ENCODE results near the gene FLII.
A peak's percentile ranks its signal among the peaks of the same experiment; 100 is the strongest.

The FLII gene

DNA sequence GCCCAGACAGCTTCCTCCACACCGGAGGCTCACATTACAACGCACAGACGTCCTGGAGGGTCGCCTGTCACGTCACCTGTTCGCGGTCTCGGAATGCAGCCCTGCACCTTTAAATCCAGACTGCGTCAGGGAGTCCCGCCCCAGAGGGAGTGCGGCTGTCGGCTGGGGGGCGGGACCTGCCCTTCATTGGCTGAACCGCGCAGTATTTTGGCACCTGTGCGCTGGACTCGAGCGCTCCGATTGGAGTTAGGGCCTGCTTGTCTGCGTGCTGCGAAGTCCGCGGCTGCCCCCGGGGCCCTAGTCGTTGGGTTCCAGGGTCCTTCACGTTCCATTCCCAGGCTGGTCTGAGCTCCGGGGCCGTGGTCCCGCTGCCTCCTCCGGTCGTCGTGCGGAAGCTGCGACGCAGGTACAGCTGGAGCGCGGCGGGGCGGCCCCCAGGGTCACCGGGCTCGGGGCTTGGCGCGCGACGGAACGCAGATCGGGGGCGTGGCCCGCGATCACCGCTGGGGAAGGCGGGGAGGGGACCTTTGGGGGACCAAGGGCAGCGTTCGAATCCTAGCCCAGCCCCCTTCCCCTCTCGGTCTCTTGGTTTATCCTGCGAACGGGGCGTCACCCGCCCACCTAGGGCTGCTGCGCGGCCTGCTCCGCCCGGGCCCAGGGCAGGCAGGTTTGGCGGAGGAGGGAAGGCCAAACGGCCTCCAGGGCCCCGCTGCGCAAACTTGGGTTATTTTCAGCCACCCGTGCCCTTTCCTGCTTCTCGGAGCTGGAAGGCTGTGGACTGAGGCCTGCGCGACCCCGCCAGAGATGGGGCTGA lies 2.0 kb upstream of the FLII start, which contains the start of gene MIEF2:
MIEF2 (plus strand) TSS at position 331 of the 814 bp plus-strand sequence. CDS start 2,059 bp downstream, outside the sequence.
- peak; percentile 81 to 84 for DNase-seq (ENCODE audit: low read depth in 2 of 2, low spot score in 1 of 2)

DNA sequence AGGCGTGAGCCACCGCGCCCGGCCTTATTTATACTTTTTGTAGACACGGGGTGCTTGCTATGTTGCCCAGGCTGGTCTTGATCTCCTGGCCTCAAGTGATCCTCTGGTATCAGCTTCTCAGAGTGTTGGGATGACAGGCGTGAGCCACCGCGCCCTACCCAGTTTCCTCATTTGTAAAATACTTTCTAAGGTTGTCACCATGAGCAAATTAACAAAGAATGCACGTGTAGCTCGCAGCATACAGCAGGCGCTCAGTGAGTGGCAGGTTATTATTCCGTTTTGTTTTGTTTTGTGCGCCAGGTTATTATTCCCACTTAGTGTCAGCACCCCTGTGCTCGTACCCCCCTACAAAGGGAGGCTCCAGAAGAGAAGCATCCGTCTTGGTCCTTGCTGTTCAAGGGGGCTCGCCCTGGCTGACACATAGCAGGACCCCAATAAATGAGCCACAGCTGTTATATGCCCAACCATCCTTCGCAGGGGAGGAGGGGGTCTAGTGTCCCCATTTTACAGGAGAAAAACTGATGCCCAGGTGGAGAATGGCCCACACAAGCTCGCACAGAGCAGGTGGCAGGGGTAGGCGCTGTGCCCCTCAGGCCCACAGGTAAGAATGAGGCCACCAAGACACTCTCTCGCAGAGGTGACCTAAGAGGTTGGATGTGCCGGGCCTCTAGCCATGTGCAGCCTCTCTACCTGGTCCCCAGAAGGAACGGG lies 1.2 kb upstream of the FLII start:
- no peak for DNase-seq (ENCODE audit: low read depth in 2 of 2, low spot score in 1 of 2)

DNA sequence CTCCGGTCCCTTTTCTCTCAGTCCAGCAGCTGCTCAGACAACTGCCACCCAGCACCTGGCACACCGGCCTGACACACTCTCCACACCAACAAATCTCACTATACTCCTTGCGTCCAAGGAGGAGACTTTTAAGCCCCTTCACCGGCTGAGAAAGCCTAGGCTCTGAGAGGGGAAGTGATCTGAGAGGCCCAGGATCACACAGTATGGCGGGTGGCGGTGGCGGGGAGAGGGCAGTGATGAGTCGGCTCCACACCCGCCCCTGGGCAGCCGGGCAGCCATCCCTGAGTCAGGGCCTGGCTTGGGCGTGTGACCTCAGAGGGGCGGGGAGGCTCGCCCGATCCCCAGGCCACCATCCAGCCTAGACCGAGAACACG lies 569 bp downstream of the FLII start:
- DNase-seq (ENCODE audit: low read depth in 2 of 2, low spot score in 1 of 2), result peak in 1 of 2 donors; percentile 26

DNA sequence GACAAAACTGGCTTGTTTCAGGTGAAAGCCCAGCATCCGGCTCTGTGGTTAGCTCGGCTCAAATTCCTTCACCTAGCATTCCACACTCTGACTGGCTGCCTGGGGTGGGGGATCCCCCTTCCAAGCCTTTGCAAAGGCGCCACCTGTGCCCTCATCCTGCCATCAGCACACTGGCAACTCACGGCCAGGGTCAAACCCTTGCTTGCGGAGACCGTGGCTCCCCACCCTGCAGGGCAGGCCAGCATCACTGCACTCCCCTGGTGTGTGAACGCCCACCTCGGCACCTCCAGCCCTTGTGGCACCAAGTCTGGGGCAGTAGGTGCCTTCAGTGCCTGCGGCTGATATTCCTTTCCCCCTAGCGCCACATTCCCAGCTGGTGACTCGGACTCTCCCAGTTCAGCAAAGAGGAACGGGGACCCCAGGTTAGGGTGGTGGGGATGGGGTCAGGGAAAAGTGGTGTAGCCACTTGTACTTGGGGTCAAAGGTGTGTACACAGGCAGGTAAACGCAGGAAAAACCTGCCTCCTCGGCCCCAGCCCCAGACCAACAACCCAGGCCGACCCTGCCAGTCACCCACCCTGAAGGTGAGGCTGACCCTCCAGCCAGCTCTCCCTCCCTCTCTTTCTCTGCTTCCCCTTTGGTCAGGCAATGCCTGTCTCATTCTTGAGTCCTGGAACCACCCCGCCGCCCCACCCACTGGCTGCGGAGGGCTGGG lies 1.1 kb downstream of the FLII start:
- no peak for DNase-seq (ENCODE audit: low read depth in 2 of 2, low spot score in 1 of 2)

DNA sequence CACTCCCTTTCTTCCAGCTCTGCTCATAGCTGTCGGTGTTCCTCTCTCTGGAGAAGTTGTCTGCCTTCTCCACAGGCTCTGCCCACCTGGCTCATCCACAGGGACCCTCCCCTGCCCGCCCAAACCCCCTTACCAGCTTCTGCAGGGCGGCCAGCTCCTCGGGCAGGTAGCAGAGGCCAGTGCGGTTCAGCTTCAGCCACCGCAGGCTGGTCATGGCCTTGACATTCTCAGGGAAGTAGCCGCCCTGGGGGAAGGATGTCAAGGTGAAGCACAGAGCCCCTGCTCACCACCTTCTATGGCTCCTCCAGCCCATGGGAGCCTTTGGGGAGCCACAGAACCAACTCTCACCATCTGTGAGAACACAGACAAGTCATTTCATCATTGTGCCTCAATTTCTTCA lies 1.8 kb downstream of the FLII start:
- DNase-seq (ENCODE audit: low read depth in 2 of 2, low spot score in 1 of 2), result no peak

DNA sequence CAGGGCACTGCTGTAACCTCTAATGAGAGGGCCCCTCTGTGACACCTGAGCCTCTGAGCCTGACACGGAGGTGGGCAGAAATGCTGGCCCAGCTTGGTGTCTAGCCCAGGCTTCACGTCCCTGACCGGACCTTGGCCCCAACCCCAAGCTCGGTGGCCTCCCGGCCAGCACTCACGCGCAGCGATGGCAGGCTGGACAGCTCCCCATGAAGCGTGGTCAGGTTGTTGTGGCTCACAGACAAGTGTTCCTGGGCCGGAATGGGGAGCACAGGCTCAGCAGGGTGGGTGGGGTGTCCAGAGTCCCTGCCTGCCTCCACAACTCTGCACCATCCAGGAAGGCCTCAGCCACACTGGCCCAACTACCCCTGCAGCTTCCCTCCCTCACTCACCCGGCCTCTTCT lies 2.2 kb downstream of the FLII start:
- no peak for DNase-seq (ENCODE audit: low read depth in 2 of 2, low spot score in 1 of 2)

DNA sequence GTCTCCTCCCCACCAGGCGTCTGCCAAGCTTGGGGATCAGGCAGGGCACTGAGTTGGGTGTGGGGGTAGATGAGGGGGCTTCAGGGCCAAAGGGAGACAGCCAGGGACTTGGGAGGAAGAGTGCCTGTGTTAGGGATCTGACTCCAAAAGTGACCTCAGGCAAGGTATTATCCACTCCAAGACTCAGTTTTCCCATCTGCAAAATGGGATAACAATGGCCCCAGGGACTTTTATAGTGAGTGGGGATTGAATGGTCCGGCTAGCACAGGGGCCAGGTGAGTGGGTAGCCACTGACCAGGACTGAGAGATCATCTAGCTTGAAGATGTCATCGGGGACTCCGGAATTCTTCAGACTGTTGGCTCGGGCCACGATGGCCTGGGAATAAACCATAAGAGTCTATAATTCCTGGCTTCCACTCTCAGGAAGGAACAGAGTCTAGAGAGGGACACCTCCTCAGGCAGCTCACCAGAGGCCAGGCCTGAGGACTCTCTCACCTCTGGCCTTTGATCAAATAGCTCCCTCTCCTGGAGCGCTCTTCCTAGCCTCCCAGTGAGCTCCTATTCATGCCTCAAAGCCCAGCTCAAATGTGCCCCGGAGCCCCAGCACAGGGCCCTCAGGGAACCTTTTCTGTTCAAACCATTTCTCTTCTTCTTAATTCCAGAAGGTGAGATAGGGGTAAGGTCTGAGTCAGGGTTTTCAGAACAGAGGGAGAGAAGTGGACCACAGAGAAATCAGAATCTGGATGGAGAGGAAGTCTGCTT lies 3.5 kb downstream of the FLII start:
- DNase-seq (ENCODE audit: low read depth in 2 of 2, low spot score in 1 of 2), result no peak

DNA sequence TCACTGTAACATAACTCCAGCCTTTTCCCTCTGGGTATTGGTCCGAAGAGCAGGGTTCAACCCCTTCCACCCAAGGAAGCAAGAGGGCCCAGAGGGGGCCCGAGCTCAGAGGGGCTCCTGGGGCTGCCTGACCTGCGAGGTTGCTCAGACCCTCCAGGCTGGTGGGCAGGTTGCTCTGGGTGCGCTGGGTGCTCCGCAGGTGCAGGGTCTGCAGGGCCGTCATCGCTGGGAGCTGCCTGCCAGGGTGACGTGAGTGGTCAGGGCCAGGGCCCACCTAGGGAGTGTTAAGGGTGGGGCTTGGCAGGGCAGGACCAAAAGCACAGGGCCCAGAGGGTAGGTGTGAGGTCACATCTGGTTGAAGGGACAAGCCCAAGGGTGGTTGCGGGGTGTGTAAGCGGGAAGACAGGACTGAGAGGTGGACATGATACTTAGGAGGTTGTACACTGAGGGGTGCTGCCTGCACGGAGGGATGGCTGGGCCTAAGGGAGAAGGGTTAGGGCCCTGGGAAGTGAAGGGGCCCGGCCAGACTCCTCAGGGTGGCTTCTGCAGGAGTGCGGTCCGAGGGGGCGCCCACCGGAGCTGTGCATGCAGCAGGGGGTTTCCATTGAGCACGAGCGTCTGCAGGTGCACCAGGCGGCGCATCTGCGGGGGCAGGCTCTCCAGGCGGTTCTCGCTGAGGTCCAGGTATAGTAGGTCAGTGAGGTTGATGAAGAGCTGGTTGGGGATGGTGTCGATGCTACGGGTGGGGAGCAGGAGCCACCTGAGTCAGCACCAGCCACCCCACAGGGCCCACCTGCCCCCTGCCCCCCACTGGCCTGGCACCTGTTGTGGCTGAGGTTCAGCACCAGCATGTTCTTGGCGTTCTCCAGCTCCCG lies 4.4 kb downstream of the FLII start:
- no peak for DNase-seq (ENCODE audit: low read depth in 2 of 2, low spot score in 1 of 2)

DNA sequence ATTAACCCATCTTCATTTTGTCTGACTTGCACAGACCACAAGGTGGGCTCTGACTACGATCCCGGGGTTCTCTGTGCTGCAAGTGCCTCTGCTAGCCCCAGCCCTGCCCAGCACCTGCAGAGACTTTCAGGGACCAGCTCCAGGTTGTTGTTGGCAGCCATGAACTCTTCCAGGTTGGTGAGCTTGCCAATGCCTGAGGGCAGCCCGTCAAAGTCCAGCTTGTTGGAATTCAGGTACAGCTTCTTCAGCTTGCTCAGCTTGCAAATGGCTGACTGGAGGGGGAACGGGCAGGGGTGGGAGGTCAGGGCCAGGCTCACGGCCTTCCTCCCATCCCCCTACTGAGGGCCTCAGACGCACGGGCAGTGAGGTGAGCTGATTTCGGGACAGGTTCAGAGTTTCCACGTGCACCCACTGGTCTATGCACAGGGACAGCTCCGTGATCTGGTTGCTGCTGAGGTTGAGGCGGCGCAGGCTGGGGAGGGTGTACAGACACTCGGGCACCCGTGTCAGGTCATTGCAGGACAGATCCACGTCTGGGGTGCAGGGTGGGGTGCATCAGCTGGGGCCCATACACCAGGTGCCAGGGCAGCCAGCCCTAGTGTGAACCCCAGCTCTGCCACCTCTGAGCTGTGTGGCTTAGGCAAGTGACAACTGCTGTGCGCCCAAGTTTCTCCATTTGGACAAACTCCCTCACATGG lies 5.2 kb downstream of the FLII start:
- DNase-seq (ENCODE audit: low read depth in 2 of 2, low spot score in 1 of 2), result no peak

DNA sequence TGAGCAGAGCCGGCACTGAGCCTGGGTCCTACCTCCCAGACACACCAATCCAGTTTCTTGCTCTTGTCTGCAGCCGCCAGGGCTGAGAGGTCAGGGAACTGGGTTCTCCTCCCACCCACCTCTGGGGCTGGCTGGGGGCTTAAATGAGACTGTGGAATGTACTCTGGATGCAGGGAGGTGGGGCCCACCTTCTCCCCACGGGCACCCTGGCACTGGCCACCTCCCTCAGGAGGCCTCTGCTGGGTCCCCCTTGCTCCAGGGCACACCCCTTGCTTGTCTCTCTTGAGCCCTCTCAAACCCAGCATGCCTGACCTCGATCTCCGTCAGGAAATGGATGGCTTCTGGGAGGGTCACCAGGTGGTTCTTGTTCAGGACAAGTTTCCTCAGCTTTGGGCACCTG lies 6.4 kb downstream of the FLII start:
- DNase-seq (ENCODE audit: low read depth in 2 of 2, low spot score in 1 of 2), result no peak

DNA sequence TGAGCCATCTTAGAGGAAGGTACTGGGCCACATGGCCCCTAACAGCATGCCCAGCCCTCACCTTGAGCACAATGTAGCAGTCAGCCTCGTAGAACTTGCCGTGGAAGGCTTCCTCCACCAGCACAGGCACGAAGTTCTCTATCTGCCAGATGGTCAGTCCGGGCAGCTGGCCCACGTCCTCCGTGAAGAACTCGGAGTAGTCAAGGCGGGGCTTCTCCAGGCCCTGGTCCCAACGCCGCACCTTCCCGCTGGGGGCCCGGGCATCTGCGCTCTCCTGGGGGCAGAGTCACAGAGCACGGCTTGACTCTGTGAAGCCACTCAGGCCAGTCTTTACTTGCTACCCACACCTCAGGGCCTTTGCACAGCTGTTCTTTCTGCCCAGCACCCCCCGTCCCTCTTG lies 7.3 kb downstream of the FLII start:
- no peak for DNase-seq (ENCODE audit: low read depth in 2 of 2, low spot score in 1 of 2)

DNA sequence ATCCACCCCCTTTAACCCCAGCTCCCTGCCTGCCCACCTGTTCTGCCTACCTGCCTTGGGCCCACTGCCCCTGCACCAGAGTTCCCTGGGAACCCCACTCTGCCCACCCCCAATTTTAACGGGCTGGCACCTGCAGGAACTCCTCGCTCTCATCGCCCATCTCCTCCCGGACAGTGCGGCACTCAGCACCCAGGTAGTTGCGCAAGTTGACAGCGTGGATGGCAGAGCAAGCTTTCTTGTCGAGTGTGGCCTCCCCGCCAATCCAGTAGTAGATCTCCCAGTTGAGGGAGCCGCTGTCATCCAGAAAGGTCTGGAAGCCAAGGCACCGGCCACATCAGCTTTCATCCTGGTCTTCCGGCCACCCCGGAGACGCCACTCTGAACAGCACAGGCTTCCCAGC lies 7.8 kb downstream of the FLII start:
- DNase-seq (ENCODE audit: low read depth in 2 of 2, low spot score in 1 of 2), result no peak

DNA sequence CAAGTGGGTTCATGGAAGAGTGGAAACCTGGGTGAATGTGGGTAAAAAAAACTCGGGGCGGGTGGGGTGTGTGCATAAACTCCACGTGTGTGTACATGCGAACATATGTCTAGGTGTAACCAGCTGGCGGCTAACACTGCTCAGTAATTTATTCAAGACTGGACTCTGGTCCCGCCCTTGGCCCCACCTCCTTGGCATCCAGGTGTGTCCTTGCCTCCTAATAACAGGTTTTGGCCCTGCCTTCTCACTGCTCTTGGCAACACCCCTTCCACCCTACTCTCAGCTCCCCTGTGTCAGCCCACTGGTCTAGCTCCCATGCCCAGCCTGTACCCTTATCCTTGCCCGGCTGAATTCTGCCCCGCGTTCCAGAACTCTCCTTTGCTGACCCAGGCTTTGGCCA lies 8.3 kb downstream of the FLII start:
- DNase-seq (ENCODE audit: low read depth in 2 of 2, low spot score in 1 of 2), result no peak

DNA sequence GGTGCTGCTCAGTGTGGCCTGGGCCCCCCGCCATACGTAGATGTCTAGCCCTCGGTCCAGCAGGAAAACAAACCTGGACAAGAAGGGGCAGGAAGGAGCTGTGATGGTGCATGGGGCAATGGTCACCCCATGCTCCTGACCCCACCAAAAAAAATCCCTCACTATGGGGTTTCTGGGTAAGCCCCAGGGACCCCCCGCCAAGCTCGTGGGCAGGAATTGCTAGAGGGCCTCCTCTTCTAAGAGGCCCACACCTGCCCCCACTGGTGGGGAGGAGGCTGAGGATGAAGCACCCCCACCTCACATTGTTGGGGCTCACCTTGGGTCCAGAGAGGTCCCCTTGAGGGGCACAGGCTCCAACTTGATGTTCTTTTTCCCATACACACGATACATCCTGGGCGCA lies 9.7 kb downstream of the FLII start:
- DNase-seq (ENCODE audit: low read depth in 2 of 2, low spot score in 1 of 2), result no peak

DNA sequence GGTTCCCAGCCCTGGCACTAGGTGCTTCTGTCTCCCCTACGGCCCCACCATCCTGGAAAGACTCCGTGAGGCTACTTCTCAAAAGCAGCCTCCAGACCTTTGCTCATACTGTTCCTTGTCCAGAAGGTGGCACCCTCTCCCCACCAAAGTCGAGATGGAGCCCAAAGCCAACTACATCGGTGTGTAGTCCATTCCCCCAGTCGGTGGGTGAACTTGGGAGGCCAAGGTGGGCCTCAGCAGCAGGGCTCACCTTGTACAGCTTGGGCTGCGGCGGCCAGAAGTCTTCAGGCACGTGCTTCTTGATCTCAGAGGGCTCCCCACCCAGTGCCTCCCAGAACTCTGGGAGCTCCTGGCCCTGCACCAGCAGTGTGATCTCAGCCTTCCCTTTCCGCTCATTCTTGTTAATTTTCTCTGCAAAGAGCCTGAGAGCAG lies 10.2 kb downstream of the FLII start:
- peak in 1 of 2 donors; percentile 42 for DNase-seq (ENCODE audit: low read depth in 2 of 2, low spot score in 1 of 2)

DNA sequence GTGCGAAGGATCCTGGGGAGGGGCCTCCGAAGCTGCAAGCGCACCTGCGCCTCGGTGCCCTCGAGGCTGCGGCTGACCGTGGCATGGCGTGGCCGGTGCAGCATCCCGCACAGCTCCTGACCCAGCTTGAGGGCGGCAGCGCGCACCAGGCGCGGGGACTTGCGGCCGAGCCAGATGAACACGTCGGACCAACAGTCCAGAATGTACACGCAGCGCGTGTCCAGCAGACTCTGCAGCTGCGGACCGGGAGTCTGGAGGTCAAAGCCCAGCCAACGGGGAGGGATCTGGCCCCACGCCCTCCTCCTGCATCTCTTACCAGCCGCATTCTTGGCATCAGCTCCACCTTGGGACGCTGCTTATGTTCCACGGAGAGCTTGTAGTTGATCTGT lies 10.9 kb downstream of the FLII start:
- DNase-seq (ENCODE audit: low read depth in 2 of 2, low spot score in 1 of 2), result no peak

DNA sequence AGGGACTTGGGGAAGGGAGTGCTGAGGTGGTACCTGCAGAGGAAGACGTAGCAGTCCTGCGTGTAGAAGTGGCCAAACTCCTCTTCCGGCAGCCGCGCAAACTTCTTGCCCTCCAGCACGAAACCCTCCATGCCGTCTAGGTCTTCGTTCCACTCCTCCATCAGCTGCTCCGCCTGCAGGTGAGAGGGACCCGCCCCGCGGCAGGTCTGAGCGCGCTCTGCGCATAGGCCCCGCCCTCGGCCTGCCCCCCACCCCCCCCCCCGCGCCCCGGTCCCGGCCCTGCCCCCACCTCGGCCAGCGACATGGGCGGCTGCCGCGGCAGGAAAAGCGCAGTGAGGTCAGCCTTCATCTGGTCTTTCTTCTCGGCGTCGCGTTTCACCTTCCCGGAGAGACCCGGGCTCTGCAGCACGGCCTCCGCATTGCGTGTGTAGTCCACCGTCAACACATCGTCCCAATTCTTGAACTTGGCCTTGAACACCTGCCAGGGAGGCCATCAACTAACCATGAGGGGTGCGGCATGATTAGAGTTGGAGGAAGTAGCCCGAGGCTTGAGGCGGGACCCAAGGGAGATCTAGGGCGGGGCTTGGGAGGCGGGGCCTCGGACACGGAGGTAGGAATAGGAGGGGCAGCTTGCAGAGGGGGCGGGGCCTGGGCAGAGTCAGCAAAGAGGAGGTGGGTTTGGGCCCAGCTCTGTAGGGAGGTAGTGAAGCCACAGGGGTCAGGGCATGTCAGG lies 11.5 kb downstream of the FLII start:
- no peak for DNase-seq (ENCODE audit: low read depth in 2 of 2, low spot score in 1 of 2)

DNA sequence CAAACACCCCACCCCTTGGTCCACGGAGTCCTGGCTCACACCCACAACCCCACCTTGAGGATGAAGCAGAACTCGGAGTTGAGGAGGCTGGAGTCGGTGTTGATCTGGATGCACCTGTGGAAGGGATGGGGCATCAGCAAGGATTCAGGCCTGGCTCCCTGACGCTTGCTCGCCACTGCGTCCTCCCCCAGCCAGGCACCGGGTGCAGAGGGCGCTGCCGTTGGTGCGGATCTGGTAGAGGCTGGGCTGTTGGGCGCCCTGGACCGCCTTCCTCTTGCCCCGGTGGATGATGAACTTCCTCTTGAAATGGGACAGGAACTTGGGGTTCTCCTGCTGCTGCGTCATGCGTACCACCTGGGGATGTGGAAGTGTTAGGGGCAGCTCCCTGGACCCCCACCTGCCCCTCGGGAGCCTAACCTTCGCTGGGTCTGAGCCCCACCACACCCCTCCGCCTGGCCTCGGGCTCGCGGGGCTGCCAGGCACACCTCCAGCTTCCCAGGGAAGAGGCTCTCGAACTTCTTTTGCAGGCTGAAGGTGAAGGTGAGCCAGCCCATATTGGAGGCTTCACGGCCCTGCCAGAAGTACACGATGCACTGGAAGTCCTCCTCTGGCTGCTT lies 12.3 kb downstream of the FLII start:
- no peak for DNase-seq (ENCODE audit: low read depth in 2 of 2, low spot score in 1 of 2)
